Stomach (tissue), 4 donors: ENCODE data around the gene SLC37A1.

Source experiments
- POLR2A ChIP-seq, 4 donors: fragments of 450-650 bp; IDR thresholded peaks; one replicate each; pipeline ENCODE4 v1.6.1; 2016; ENCODE audit warnings: antibody characterized with exemption in 4 of 4, control low read depth in 2 of 4, mild to moderate bottlenecking in 1 of 4, moderate library complexity in 1 of 4
- TF ChIP-seq, protein P1 (sequence below), 7 experiments: fragments of 450-650 bp in 4 of 7; fragments of 200-600 bp in 3 of 7; sonication (generic) in 3 of 7; IDR thresholded peaks; one replicate each; pipeline ENCODE4 v1.5.1; 2016 to 2019; ENCODE audit warnings: antibody characterized with exemption in 7 of 7, control low read depth in 2 of 7, mild to moderate bottlenecking in 1 of 7

DNA sequence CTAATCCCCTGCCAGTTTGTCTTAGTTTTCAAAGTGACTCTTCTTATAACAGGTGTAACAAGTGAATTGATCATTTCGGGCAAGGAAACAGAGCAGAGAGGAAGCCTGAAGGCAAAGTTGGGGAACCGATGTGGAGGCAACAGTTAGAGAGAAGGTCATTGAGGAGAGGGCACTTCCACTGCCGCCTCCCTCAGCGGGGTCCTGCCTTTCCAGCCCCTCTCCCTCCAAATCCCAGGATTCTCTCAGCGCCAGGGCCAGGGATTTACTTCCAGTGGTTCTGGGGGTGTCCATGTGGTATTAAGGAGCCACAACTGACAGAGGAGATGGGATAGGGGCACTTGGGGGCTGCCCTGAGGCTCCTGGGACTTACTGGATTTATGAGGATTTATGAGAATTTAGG, 100.1 kb downstream of the SLC37A1 start:
- no peak for TF ChIP-seq POLR2A (IDR thresholded peaks at IDR 0.05)
- TF ChIP-seq, protein P1, sequence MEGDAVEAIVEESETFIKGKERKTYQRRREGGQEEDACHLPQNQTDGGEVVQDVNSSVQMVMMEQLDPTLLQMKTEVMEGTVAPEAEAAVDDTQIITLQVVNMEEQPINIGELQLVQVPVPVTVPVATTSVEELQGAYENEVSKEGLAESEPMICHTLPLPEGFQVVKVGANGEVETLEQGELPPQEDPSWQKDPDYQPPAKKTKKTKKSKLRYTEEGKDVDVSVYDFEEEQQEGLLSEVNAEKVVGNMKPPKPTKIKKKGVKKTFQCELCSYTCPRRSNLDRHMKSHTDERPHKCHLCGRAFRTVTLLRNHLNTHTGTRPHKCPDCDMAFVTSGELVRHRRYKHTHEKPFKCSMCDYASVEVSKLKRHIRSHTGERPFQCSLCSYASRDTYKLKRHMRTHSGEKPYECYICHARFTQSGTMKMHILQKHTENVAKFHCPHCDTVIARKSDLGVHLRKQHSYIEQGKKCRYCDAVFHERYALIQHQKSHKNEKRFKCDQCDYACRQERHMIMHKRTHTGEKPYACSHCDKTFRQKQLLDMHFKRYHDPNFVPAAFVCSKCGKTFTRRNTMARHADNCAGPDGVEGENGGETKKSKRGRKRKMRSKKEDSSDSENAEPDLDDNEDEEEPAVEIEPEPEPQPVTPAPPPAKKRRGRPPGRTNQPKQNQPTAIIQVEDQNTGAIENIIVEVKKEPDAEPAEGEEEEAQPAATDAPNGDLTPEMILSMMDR (IDR thresholded peaks at IDR 0.05): no peak
